AG04449 (cell line): ENCODE results near the gene TMEM184B.

Experiments
- CTCF ChIA-PET: fragments of 350-600 bp; formaldehyde crosslinking; extraction: SDS; loops from one replicate; lab custom pipeline; 2021; ENCODE audit warnings: antibody characterized with exemption; lab: Yijun Ruan, JAX
- POLR2A ChIA-PET: fragments of 400-600, 350-600 bp; formaldehyde crosslinking; extraction: SDS; loops from one replicate; lab custom pipeline; 2020; ENCODE audit warnings: antibody characterized with exemption, inconsistent platforms; lab: Yijun Ruan, JAX
- DNase-seq: peaks from one replicate; pipeline ENCODE4 v3.0.0-alpha.2; 2010; ENCODE audit warnings: low read depth, low spot score
- H3K4me3 ChIP-seq: 2 replicates; pipeline ENCODE4 v1.5.1; 2011; ENCODE audit warnings: low read depth, mild to moderate bottlenecking, control low read depth, low read length
- TF ChIP-seq, protein P1 (sequence below): IDR thresholded peaks from one replicate; pipeline ENCODE4 v1.5.1; 2011; ENCODE audit warnings: mild to moderate bottlenecking, moderate library complexity, low read length, control low read depth, inconsistent platforms; ENCODE audit not compliant: insufficient read depth; ENCODE audit errors: missing control alignments

Gene TMEM184B

DNA sequence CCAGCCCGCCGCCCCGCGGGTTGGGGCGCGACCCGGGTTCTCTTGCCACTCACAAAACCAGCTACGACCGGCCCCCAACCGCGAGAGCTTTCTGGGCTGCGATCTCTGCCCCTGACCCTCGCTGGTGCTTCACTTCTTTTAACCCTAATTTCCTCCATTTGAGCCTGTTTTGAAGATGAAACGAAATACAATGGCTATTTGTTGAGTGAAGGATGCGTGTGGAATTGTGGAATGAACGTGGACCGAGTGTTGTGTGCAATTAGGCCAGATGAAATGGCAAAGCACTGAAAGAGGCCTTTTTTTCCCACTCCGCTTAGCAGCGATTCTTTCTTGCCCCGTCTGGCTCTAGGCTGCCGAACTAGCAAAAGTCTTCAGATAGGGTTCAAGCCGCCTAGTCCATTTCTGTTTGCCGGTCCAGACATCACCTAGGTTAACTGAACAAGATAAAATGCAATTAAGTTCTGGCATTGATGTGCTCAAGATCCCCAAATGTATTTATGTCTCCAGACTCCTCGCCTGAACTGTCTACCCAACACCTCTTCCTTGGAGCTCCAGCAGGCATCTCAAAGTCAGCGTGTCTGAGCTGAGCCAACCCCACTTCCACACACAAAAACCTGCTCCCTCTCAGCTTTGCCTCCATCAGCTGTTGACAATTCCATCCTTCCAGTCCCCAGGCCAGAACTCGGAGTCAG is 471 bp upstream of the TMEM184B start:
- POLR2A ChIA-PET, result interaction anchor here (1.3 kb wide), 1 partner anchor 71 kb away, joined by 3 read pairs; no protein-coding TSS in a partner anchor
- no peak for DNase-seq
- TF ChIP-seq, protein P1, sequence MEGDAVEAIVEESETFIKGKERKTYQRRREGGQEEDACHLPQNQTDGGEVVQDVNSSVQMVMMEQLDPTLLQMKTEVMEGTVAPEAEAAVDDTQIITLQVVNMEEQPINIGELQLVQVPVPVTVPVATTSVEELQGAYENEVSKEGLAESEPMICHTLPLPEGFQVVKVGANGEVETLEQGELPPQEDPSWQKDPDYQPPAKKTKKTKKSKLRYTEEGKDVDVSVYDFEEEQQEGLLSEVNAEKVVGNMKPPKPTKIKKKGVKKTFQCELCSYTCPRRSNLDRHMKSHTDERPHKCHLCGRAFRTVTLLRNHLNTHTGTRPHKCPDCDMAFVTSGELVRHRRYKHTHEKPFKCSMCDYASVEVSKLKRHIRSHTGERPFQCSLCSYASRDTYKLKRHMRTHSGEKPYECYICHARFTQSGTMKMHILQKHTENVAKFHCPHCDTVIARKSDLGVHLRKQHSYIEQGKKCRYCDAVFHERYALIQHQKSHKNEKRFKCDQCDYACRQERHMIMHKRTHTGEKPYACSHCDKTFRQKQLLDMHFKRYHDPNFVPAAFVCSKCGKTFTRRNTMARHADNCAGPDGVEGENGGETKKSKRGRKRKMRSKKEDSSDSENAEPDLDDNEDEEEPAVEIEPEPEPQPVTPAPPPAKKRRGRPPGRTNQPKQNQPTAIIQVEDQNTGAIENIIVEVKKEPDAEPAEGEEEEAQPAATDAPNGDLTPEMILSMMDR, result no peak

DNA sequence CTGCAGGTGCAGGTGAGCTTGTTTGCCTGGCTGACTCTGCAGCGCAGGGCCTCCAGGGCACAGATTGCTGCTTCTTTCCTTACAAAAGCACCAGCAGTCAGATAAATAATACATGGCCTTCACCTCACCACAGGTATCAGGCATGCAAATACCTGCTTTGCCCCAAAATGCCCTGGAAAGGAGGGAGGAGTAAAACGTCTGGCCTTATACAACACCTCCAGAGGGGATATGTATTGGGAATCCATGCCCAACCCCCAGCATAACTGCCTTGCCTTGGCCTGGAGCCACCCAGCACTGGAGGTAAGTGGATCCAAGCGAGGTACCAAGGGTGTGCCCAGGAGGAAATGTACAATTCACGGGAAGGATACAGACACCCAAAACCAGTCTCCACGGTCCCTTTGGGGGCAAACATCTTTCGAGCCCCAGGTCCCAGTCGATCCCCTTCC is 860 bp downstream of the TMEM184B start:
- ChIA-PET CTCF (interaction anchor here (1.0 to 4.3 kb wide), 5 partner anchors 10 to 220 kb away, joined by 3 to 17 read pairs (median 5); no protein-coding TSS in a partner anchor), POLR2A (interaction anchor here (0.8 to 1.0 kb wide), 2 partner anchors 11 to 47 kb away, joined by 3 to 4 read pairs; no protein-coding TSS in a partner anchor)
- H3K4me3 ChIP-seq, result peak overlapping the region; percentile 85
- TF ChIP-seq, protein P1, result no peak
- DNase-seq, result no peak

More for the DNA sequence above, 471 bp upstream of the TMEM184B start:
- H3K4me3 ChIP-seq, result peak overlapping the region; percentile 56
- CTCF ChIA-PET, result interaction anchor here (0.8 to 4.3 kb wide), 2 partner anchors 10 to 159 kb away, joined by 3 to 13 read pairs; no protein-coding TSS in a partner anchor

DNA sequence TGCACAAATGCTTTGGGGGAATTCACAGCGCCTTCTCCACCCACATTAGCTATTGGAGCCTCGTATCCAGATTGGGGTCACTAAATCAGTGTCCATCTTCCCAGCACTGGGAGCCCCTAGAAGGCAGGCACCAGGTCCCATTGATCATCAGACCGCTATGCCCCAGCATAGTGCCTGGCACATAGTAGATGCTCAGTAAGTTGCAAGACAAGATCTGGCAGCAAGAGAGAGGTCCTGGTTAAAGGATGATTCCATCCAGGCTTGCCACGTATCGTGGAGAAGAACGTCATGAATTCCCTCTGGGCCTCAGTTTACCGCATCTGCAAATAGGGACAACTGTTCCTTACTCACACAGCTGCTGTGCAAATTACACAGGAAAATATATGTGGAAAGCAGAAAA is 1.7 kb downstream of the TMEM184B start:
- TF ChIP-seq, protein P1, result no peak
- ChIA-PET CTCF (interaction anchor here (1.0 to 4.3 kb wide), 11 partner anchors 9 to 219 kb away, joined by 3 to 17 read pairs (median 4); no protein-coding TSS in a partner anchor), POLR2A (no interaction called here)
- peak overlapping the region; percentile 85 for H3K4me3 ChIP-seq
- DNase-seq, result no peak

DNA sequence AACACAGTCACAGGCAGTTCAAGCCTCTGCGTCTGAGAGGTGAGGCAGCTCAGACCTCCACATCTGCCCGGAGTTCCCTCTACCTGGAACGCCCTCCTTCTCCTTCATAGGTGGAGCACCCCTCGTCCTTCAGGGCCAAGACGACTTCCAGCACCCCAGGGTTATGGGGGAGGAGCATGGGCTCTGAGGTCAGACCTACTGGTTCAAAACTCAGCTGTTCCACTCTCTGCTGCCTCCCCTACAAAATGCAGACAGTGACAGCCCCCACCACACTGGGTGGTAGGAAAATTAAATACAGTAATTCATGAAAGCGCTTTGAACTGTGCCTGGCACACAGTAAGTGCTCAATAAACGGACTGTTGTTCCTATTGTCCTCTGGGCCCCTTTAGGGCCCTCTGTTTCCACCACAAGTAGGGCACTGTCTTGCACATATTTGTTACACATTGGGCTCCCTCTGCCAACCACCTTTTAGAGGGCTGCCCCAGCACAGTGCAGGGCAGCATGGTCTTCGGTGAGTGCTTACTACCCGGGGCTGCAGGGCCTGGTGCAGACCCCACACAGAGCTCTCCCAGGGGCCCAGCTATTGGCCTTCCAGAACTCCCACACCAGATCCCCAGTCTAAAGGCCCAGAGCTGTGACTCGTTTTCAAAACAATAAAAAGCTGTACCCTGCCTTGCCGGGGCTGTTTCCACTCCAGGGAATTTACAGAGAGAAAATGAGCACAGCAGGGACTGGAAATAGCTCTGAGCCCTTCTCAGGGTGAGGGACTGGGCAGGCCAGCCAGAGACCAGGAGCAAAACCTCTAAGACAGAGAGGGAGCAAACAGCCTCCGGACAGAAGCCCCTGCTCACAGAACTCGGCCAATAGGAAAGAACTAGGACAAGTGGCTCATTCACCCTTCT is 2.5 kb downstream of the TMEM184B start:
- POLR2A ChIA-PET, result interaction anchor here (0.6 kb wide), 1 partner anchor 66 kb away, joined by 5 read pairs; no protein-coding TSS in a partner anchor
- DNase-seq, result no peak
- CTCF ChIA-PET, result interaction anchor here (1.0 to 4.3 kb wide), 10 partner anchors 9 to 218 kb away, joined by 3 to 17 read pairs (median 4); no protein-coding TSS in a partner anchor
- TF ChIP-seq, protein P1, result no peak
- H3K4me3 ChIP-seq, result peak overlapping the region; percentile 36

DNA sequence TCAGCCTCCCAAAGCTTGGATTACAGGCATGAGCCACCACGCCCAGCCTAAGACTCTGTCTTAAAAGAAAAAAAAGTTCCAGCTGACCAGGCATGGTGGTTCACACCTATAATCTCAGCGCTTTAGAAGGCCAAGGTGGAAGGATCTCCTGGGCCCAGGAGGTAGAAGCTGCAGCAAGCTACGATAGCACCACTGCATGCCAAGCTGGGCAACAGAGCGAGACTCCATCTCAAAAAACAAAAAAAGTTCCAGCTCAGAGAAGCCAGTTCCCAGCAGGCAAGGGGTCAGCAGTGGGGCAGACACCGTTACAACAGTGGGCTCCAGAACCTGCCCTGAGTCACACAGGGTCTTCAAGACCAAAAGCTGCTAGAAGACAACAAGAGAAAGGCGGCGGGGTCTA is 3.3 kb downstream of the TMEM184B start:
- TF ChIP-seq, protein P1, result no peak
- ChIA-PET CTCF (interaction anchor here (1.4 to 2.2 kb wide), 2 partner anchors 8 to 155 kb away, joined by 5 to 17 read pairs; no protein-coding TSS in a partner anchor), POLR2A (no interaction called here)
- DNase-seq, result no peak
- H3K4me3 ChIP-seq, result no peak overlapping the region
